ENCODE data around the gene NUP58. TPM values are rescaled to one million over a fixed set of nuclear protein-coding genes. Genes with fewer than 3 reads are reported as not detected.

The NUP58 gene
- total RNA-seq: 32.9 and 51.0 TPM in 2 replicates

DNA sequence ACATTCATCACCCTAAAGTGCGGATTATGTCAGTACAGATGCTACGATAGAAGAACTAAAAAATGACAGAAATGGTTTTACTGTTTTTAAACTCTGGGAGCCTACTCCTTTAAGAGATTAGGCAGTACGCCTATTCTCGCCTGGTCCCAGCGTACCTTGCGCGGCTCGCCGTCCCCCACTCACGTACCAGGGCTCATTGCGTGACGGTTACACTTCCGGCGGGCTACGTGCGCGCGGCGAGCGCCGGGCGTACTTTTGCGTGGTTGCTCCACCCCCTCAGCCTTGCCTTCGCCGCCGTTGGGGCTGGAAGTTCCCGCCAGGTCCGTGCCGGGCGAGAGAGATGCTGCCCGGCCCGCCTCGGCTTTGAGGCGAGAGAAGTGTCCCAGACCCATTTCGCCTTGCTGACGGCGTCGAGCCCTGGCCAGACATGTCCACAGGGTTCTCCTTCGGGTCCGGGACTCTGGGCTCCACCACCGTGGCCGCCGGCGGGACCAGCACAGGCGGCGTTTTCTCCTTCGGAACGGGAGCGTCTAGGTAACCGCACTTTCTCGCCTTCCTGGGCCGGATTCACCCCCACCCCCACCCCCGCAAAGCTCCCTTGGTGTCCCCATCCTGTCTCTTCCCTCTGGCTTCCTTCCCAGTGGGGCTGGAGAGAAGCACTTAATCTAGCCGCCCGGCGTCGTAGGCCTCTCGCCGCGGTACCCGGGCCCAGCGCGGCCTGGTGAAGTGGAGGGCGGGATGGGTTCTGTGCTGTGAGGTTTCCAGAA, at the start of gene NUP58:
TSS of gene NUP58 (plus strand) at position 279 of the 767 bp plus-strand sequence. CDS start at position 428, 149 bp downstream.

GRCh38 chr13:25286969-25287961, 14.2 kb upstream of the NUP58 start, which contains the start of gene MTMR6:
TSS of gene MTMR6 (minus strand) at chr13:25287488. CDS start at chr13:25287247, 241 bp downstream.

DNA sequence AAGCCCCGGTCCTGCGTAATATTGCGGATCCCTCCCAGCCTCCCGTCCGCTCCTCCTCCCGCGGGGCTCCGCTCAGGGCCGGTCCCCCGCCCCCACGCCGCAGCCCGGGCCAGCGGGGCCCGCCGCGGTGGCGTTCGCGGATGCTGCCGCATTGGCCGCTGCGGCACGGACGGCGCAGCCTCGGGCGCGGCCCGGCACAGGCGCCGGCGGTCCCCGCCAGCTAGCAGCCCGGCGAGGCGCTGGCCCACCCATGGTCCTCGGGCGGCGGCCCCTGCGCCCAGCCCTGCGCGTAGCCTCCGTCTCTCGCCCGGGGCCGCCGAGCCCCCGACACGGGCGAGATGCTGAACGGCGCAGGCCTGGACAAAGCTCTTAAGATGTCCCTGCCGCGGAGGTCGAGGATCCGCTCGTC, 70.5 kb downstream of the NUP58 start, which contains the start of gene ATP8A2:
TSS of gene ATP8A2 (plus strand) at position 100 of the 409 bp plus-strand sequence. CDS start at position 339, 239 bp downstream.

Other genes with a start within 250 kb of the NUP58 start
- under 0.01 and 0.13 TPM in 2 replicates for gene PABPC3, start 205.5 kb upstream of the NUP58 start, total RNA-seq
- not detected in 2 replicates for gene AMER2, start 129.3 kb upstream of the NUP58 start, total RNA-seq
- 14.1 and 22.0 TPM in 2 replicates for gene MTMR6, start 14.1 kb upstream of the NUP58 start, total RNA-seq
- gene ATP8A2, start 70.3 kb downstream of the NUP58 start, total RNA-seq: under 0.01 and 0.06 TPM in 2 replicates

All from bladder microvascular endothelial cell (primary cell).